PC-9 (cell line): ENCODE results near the gene NSD2.

Source experiments
- EZH2 ChIP-seq: fragments of 200-600 bp; sonication (generic); IDR thresholded peaks from 2 replicates; pipeline ENCODE4 v1.8.0; 2017; ENCODE audit warnings: antibody characterized with exemption, low read depth
- TF ChIP-seq, protein P1 (sequence below): fragments of 200-600 bp; sonication (generic); conservative IDR thresholded peaks from 2 replicates; pipeline ENCODE4 v1.6.1; 2017; ENCODE audit warnings: mixed run types, antibody characterized with exemption, mild to moderate bottlenecking, moderate library complexity

DNA sequence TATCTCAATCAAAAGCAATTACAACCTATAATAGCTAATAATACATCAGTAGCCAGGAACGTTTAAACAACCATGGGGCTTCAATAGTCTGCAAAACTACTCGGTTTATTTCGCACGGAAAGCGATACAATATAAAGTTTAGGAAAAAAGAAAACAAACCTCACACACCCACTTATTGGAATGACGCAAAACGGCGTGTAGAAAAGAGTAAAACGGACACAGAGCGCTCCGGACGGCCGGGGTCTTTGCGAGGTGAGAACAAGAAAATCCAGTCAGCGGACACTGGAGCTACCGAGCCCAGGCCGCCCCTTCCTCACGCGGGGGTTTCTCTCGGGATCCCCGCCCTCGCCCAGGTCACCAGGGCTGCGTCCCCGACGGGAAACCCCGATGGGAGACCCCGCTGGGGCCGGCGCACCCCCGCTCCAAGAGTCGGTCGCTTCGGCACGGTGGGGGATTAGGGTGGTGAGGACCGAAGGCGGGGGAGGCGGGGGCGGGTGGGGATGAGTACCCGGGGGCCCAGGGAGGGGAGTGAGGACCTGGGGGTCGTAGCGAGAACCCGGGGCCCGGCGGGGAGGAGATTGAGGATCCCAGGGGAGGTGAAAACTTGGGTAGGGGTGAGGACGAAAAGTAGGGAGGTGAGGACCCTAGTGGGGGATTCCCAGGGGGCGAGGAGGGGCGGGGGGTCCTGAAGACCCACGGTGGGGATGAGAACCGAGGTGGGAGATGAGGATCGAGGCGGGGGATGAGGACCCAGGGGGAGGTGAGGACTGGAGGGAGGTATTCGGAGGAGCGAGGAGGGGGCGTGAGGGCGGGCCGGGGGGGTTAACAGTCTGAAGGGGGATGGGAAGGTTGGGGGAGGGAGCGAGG lies 136.8 kb downstream of the NSD2 start:
- TF ChIP-seq, protein P1, sequence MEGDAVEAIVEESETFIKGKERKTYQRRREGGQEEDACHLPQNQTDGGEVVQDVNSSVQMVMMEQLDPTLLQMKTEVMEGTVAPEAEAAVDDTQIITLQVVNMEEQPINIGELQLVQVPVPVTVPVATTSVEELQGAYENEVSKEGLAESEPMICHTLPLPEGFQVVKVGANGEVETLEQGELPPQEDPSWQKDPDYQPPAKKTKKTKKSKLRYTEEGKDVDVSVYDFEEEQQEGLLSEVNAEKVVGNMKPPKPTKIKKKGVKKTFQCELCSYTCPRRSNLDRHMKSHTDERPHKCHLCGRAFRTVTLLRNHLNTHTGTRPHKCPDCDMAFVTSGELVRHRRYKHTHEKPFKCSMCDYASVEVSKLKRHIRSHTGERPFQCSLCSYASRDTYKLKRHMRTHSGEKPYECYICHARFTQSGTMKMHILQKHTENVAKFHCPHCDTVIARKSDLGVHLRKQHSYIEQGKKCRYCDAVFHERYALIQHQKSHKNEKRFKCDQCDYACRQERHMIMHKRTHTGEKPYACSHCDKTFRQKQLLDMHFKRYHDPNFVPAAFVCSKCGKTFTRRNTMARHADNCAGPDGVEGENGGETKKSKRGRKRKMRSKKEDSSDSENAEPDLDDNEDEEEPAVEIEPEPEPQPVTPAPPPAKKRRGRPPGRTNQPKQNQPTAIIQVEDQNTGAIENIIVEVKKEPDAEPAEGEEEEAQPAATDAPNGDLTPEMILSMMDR = no peak
- TF ChIP-seq EZH2 = no peak
